GM18526 (cell line): ENCODE results near the gene UBE2Z.

Experiments used
- POLR2A ChIP-seq: IDR thresholded peaks from 3 replicates; pipeline ENCODE4 v1.6.1; 2011; ENCODE audit not compliant: insufficient read length; ENCODE audit errors: extremely low read depth

The UBE2Z gene

DNA sequence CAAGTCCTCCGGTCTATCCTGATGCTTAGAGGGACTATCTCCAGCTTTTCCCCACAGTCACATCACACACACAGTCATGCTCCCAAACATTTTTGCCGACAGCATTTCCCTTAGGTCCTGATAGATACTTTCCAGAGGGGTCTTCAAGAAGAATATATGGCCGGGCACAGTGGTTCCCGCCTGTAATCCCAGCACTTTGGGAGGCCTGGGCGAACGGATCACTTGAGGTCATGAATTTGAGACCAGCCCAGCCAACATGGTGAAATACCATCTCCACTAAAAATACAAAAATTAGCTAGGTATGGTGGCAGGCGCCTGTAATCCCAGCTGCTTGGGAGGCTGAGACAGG, 64.5 kb downstream of the UBE2Z start:
- TF ChIP-seq POLR2A: no peak

DNA sequence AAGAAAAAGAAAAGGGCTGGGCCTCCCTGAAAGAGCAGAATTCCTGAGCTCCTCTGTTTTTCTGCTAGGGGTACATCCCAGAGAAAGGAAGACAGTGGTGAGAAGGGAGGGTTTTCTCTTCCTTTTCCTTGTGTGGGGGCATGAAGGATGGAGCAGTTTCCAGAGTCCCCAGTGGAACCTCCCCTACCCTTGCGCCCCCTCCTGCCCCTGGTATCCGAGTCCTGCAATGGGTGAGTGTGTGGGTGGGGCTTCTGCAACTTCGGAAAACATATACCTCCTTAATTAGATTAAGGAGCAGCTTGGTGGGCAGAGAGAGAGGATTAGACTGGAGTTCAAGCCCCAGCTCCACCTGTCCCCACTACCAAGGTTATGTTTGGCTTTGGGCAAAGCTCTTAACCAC, 65.6 kb downstream of the UBE2Z start:
- TF ChIP-seq POLR2A: no peak
